NB4 (cell line): ENCODE data around the gene LDAH.
A peak's percentile ranks its signal among the peaks of the same experiment; 100 is the strongest.

Source experiments
- DNase-seq: peaks from one replicate; pipeline ENCODE4 v3.0.0; 2010; ENCODE audit warnings: low read depth
- H3K4me3 ChIP-seq: one replicate; pipeline ENCODE4 v1.5.1; 2011; ENCODE audit warnings: mild to moderate bottlenecking, low read depth, low read length, moderate library complexity
- MYC ChIP-seq: IDR thresholded peaks from 2 replicates; pipeline ENCODE4 v1.6.1; 2011; ENCODE audit warnings: low read depth, low read length
- POLR2A ChIP-seq: IDR thresholded peaks from 2 replicates; pipeline ENCODE4 v1.6.1; 2011; ENCODE audit warnings: mild to moderate bottlenecking; ENCODE audit not compliant: insufficient read length; ENCODE audit errors: extremely low read depth
- TF ChIP-seq, protein P1 (sequence below): IDR thresholded peaks from one replicate; pipeline ENCODE4 v1.5.1; 2012; ENCODE audit warnings: low read depth, low read length
- TF ChIP-seq, protein P2 (sequence below): IDR thresholded peaks from 2 replicates; pipeline ENCODE4 v1.6.1; 2011; ENCODE audit warnings: low read depth, low read length

The LDAH gene

DNA sequence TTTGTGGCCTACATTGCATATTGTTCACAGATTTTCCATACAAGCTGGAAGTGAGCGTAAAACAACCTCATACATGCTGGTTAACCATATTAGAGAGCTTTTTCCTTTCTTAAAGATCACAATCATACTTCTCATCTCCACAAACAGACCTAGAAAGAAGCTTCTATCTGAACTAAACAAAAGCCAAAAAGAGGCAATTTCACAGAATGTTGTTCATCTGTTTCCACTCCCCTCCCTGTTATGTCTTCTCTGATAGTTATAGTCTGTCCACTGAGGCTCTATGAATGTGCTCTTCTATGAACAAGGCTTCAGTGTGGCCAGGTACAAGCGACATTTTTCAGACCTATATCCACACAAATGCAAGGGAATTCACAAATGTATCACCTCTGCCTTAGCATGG lies 63.4 kb downstream of the LDAH start:
- no peak overlapping the region for H3K4me3 ChIP-seq
- TF ChIP-seq, protein P1, sequence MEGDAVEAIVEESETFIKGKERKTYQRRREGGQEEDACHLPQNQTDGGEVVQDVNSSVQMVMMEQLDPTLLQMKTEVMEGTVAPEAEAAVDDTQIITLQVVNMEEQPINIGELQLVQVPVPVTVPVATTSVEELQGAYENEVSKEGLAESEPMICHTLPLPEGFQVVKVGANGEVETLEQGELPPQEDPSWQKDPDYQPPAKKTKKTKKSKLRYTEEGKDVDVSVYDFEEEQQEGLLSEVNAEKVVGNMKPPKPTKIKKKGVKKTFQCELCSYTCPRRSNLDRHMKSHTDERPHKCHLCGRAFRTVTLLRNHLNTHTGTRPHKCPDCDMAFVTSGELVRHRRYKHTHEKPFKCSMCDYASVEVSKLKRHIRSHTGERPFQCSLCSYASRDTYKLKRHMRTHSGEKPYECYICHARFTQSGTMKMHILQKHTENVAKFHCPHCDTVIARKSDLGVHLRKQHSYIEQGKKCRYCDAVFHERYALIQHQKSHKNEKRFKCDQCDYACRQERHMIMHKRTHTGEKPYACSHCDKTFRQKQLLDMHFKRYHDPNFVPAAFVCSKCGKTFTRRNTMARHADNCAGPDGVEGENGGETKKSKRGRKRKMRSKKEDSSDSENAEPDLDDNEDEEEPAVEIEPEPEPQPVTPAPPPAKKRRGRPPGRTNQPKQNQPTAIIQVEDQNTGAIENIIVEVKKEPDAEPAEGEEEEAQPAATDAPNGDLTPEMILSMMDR = no peak
- TF ChIP-seq MYC (no peak), POLR2A (no peak)
- TF ChIP-seq, protein P2, sequence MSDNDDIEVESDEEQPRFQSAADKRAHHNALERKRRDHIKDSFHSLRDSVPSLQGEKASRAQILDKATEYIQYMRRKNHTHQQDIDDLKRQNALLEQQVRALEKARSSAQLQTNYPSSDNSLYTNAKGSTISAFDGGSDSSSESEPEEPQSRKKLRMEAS = no peak
- no peak for DNase-seq

DNA sequence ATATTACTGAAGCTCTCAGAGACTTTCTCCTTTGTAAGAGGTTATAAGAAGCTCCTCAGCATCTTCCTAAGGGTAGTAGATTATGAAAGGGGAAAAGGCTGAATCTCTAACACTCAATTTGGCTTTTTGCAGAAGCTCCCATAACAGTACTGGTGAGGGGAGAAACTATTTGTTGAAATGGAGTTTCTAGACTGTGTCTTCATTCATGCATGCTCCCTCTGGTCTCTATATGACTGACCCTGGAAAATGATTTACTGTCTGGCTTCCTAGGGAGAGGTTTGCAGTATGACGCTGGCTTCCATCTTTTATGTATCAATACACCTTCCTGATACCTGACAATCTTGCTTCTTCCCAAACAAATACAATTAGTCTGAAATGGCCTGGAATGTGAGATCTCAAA lies 63.9 kb downstream of the LDAH start:
- TF ChIP-seq, protein P1 = no peak
- TF ChIP-seq, protein P2 = no peak
- TF ChIP-seq MYC (no peak), POLR2A (no peak)

DNA sequence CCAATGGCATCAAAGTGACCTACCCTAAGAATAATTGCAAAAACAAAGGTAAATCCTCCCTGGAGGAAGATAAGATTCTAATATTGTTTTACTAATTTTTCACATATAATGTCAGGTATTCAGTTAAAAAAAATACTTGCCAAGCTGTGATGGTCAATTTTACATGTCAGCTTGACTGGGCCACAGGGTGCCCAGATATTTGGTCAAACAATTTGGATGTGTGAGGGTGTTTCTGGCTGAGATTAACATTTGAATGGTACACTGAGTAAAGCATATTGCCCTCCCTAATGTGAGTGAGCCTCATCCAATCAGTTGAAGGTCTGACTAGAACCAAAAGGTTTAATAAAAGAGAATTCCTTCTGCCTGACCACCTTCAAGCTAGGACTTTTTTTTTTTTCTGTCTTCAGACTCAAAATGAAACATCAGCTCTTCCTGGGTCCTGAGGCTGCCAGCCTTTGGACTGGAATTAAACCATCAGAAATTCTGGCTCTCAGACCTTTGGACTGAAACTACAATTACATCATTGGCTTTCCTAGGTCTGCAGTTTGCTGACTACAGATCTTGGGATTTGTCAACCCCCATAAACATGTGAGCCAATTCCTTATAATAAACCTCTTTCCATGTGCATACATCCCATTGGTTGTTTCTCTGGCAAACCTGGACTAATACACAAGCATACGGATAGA lies 65.4 kb downstream of the LDAH start:
- TF ChIP-seq MYC (no peak), POLR2A (no peak)
- TF ChIP-seq, protein P1 = no peak
- TF ChIP-seq, protein P2 = no peak
- H3K4me3 ChIP-seq = no peak overlapping the region
- no peak for DNase-seq

More for the DNA sequence above, 63.9 kb downstream of the LDAH start:
- no peak overlapping the region for H3K4me3 ChIP-seq
- no peak for DNase-seq

DNA sequence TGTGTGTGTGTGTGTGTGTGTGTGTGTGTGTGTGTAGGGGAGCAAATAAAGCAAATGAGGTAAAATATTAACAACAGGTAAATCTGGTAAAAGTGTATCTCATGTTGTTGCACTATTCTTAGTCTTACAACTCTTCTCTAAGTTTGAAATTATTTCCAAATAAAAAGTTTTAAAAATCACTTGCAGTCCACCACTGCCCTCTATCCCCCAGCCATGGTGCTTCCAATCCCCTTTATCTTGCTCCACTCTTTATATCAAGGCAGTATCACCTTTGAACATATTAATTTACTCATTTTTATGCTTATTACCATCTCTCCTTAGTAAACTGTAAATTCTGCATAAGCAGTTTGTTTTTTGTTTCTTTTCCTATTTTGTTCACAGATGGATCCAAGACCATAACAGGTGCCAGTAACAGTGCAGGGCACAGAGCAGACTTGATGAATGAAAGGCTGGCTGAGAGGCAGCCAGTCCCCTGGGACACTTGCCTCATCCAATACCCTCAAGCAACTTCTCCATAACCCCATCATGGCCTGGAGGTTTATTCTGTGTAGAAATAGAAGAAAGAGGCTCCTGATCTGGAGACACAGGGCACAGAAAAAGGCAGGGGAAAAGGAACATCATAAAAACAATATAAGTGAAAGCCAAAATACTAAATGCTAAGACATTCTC lies 67.6 kb downstream of the LDAH start:
- no peak overlapping the region for H3K4me3 ChIP-seq
- TF ChIP-seq, protein P1 = no peak
- TF ChIP-seq, protein P2 = no peak
- TF ChIP-seq MYC (no peak), POLR2A (no peak)
- DNase-seq = peak; percentile 74

DNA sequence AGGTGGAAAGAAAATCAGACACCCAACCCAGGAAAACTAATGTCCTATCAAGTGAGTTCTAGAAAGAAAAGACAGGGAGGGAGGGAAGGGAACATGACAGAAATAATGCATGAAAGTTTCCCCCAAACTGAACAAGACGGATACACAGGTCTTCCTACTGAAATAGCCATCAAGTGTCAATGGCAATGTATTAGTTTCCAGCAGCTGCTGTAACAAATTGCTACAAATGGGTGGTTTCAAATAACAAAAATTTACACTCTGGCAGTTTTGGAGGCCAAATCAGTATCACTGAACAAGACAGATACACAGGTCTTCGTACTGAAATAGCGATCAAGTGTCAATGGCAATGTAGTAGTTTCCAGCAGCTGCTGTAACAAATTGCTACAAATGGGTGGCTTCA lies 70.6 kb downstream of the LDAH start:
- no peak for DNase-seq
- H3K4me3 ChIP-seq = no peak overlapping the region
- TF ChIP-seq MYC (no peak), POLR2A (no peak)
- TF ChIP-seq, protein P2 = no peak
- TF ChIP-seq, protein P1 = no peak
